Keratinocyte (primary cell): ENCODE results near the gene NECAB3. TPM values are rescaled to one million over a fixed set of nuclear protein-coding genes. Genes with fewer than 3 reads are reported as not detected.

Source experiments
- DNase-seq: peaks from one replicate; pipeline ENCODE4 v3.0.0-alpha.2; 2011; ENCODE audit warnings: low read depth, missing footprints, low spot score
- FAIRE-seq: peaks from 2 replicates; lab custom pipeline; 2011; peaks lifted over from hg19 to GRCh38; lab: Jason Lieb, UNC
- H2AFZ ChIP-seq: 2 replicates; pipeline ENCODE4 v1.6.0; 2012; ENCODE audit warnings: low read length, control low read depth, inconsistent platforms; ENCODE audit not compliant: control insufficient read depth
- H3K27ac ChIP-seq: 2 replicates; pipeline ENCODE4 v1.5.1; 2011; ENCODE audit warnings: low read length; ENCODE audit not compliant: control insufficient read depth, insufficient read depth
- H3K27me3 ChIP-seq: 3 replicates; pipeline ENCODE4 v1.6.0; 2011; ENCODE audit warnings: low read length; ENCODE audit not compliant: control insufficient read depth, insufficient read depth; ENCODE audit errors: extremely low read depth
- H3K36me3 ChIP-seq, 2 experiments: 2 replicates in 1 of 2; 3 replicates in 1 of 2; pipeline ENCODE4 v1.5.1; 2011; ENCODE audit warnings: low read length in 2 of 2, mild to moderate bottlenecking in 1 of 2; ENCODE audit not compliant: control insufficient read depth in 2 of 2, insufficient read depth in 2 of 2; ENCODE audit errors: extremely low read depth in 1 of 2
- H3K4me1 ChIP-seq: 3 replicates; pipeline ENCODE4 v1.5.1; 2011; ENCODE audit warnings: low read length; ENCODE audit not compliant: control insufficient read depth, insufficient read depth; ENCODE audit errors: extremely low read depth
- H3K4me2 ChIP-seq: 3 replicates; pipeline ENCODE4 v1.6.0; 2011; ENCODE audit warnings: low read depth, low read length; ENCODE audit not compliant: control insufficient read depth, insufficient read depth; ENCODE audit errors: extremely low read depth
- H3K4me3 ChIP-seq, 3 experiments: fragments of 200-600 bp in 1 of 3; sonication (generic) in 1 of 3; 2 replicates in 2 of 3; 3 replicates in 1 of 3; pipeline ENCODE4 v1.5.1; 2011 to 2016; ENCODE audit warnings: low read length in 3 of 3, mild to moderate bottlenecking in 3 of 3, control low read depth in 2 of 3, inconsistent platforms in 1 of 3, low read depth in 1 of 3, mixed read lengths in 1 of 3, mixed run types in 1 of 3, moderate library complexity in 1 of 3; ENCODE audit not compliant: control insufficient read depth in 2 of 3, insufficient read depth in 2 of 3; ENCODE audit errors: extremely low read depth in 1 of 3
- H3K79me2 ChIP-seq: 2 replicates; pipeline ENCODE4 v1.6.0; 2012; ENCODE audit warnings: low read length; ENCODE audit not compliant: control insufficient read depth, insufficient read depth
- H3K9ac ChIP-seq: 3 replicates; pipeline ENCODE4 v1.6.0; 2011; ENCODE audit warnings: low read length; ENCODE audit not compliant: control insufficient read depth, insufficient read depth; ENCODE audit errors: extremely low read depth
- H3K9me1 ChIP-seq: 3 replicates; pipeline ENCODE4 v1.6.0; 2011; ENCODE audit warnings: low read length; ENCODE audit not compliant: control insufficient read depth, insufficient read depth; ENCODE audit errors: extremely low read depth
- H3K9me3 ChIP-seq: 2 replicates; pipeline ENCODE4 v1.5.1; 2012; ENCODE audit warnings: low read depth, low read length; ENCODE audit not compliant: control insufficient read depth
- H4K20me1 ChIP-seq: 3 replicates; pipeline ENCODE4 v1.6.0; 2011; ENCODE audit warnings: low read length; ENCODE audit not compliant: control insufficient read depth, insufficient read depth; ENCODE audit errors: extremely low read depth
- EZH2 ChIP-seq: IDR thresholded peaks from one replicate; pipeline ENCODE4 v1.6.1; 2012; ENCODE audit warnings: inconsistent platforms, mild to moderate bottlenecking, low read length, moderate library complexity
- dilution Hi-C: fragments of 300-500 bp; cut with MboI; formaldehyde crosslinking; loops from one replicate; pipeline ENCODE4 v1.7.0; 2020; ENCODE audit warnings: low sequenced_read_pairs; ENCODE audit not compliant: extremely low pct_ligation_motif_present
- polyA plus RNA-seq, 5 experiments: library from polyadenylated mRNA; depleted of rRNA in 3 of 5; stranded (reverse) in 3 of 5; stranded (forward) in 1 of 5; unstranded in 1 of 5; fragments of >200 nt; gene quantifications; 1 replicate in 1 of 5; 2 replicates in 3 of 5; 3 replicates in 1 of 5; pipeline versions ENCODE4 v1.2.1 to v1.2.3, GENCODE V29; 2011 to 2012; ENCODE audit warnings: missing spikeins in 2 of 5, low read depth in 1 of 5, low replicate concordance in 1 of 5
- TF ChIP-seq, protein P1 (sequence below), 3 experiments: IDR thresholded peaks in 1 of 3; conservative IDR thresholded peaks in 1 of 3; optimal IDR thresholded peaks in 1 of 3; 2 replicates in 2 of 3; 3 replicates in 1 of 3; pipeline versions ENCODE3 to v1.5.1; 2011; ENCODE audit warnings: low read length in 3 of 3, mild to moderate bottlenecking in 3 of 3, moderate library complexity in 2 of 3, control low read depth in 1 of 3, inconsistent platforms in 1 of 3; ENCODE audit not compliant: insufficient read depth in 2 of 3; ENCODE audit errors: extremely low read depth in 1 of 3

NECAB3 gene
- polyA plus RNA-seq, 1 donor (not counting 4 experiments of a cell fraction or from before 2014, with no cell fraction given), result 4.6 TPM

DNA sequence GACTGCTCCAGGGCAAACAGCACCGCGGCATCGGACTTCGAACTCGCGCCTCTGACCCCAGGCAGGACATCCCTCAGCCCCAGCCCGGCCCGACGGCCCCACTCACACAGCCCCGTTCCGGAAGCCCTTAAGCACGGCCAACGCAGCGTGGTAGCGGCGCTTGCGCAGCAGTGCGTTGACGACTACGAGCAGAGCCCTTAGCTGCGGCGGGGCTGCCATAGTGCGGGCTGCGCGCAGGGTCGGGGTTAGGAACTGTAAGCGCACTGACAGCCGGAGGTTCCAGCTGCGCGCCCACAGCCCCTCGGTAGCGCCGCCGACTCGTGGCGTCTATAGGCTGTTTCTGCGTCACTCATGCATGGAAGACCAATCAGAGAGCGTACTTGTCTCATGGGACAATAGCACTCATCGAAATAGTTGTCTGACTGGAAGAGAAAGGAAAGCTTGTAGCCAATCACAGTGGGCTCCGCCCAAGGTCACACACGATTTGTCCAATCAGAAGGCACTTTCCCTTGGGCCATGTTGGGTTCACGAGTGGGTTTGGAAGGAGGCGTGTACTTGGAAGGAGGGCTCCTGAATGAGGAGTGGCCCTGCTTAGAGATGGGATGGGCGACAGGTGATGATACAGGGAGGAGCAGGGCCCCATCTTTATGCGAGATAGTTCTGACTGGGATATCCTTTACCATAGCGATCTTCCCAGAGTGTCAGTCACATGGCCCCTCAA lies 45.9 kb upstream of the NECAB3 start, which contains the start of gene PXMP4:
TSS of gene PXMP4 (minus strand) at position 322 of the 721 bp plus-strand sequence. CDS start at position 219, 103 bp downstream.
- dilution Hi-C loops, result no loop called here
- no peaks in the 10 kb centered on the region for H3K36me3 ChIP-seq
- H3K9ac ChIP-seq, result peak within 1 kb of the TSS; percentile 72
- peak; percentile 95 for FAIRE-seq
- no peak for TF ChIP-seq EZH2
- TF ChIP-seq, protein P1, sequence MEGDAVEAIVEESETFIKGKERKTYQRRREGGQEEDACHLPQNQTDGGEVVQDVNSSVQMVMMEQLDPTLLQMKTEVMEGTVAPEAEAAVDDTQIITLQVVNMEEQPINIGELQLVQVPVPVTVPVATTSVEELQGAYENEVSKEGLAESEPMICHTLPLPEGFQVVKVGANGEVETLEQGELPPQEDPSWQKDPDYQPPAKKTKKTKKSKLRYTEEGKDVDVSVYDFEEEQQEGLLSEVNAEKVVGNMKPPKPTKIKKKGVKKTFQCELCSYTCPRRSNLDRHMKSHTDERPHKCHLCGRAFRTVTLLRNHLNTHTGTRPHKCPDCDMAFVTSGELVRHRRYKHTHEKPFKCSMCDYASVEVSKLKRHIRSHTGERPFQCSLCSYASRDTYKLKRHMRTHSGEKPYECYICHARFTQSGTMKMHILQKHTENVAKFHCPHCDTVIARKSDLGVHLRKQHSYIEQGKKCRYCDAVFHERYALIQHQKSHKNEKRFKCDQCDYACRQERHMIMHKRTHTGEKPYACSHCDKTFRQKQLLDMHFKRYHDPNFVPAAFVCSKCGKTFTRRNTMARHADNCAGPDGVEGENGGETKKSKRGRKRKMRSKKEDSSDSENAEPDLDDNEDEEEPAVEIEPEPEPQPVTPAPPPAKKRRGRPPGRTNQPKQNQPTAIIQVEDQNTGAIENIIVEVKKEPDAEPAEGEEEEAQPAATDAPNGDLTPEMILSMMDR (optimal IDR thresholded peaks at IDR 0.05 in 1 of 3, IDR thresholded peaks at IDR 0.05 in 1 of 3, conservative IDR thresholded peaks at IDR 0.05 in 1 of 3; ENCODE audit: extremely low read depth in 1 of 3, insufficient read depth in 2 of 3, low read length in 3 of 3), result no peak
- H3K9me3 ChIP-seq, result no peaks in the 10 kb centered on the region
- H3K27me3 ChIP-seq, result no peaks in the 10 kb centered on the region
- H3K79me2 ChIP-seq, result no peaks in the 10 kb centered on the region
- peak within 1 kb of the TSS; percentile 90 for H2AFZ ChIP-seq
- no peaks in the 10 kb centered on the region for H3K9me1 ChIP-seq
- H3K4me3 ChIP-seq, result peak within 1 kb of the TSS; percentile 59 to 80 (median 79)
- H3K4me2 ChIP-seq, result peak within 1 kb of the TSS; percentile 79
- peaks cover 7% of the 10 kb centered on the region for H3K4me1 ChIP-seq
- DNase-seq, result peak; percentile 94
- H3K27ac ChIP-seq, result no peak within 1 kb of the TSS
- no peaks in the 10 kb centered on the region for H4K20me1 ChIP-seq

DNA sequence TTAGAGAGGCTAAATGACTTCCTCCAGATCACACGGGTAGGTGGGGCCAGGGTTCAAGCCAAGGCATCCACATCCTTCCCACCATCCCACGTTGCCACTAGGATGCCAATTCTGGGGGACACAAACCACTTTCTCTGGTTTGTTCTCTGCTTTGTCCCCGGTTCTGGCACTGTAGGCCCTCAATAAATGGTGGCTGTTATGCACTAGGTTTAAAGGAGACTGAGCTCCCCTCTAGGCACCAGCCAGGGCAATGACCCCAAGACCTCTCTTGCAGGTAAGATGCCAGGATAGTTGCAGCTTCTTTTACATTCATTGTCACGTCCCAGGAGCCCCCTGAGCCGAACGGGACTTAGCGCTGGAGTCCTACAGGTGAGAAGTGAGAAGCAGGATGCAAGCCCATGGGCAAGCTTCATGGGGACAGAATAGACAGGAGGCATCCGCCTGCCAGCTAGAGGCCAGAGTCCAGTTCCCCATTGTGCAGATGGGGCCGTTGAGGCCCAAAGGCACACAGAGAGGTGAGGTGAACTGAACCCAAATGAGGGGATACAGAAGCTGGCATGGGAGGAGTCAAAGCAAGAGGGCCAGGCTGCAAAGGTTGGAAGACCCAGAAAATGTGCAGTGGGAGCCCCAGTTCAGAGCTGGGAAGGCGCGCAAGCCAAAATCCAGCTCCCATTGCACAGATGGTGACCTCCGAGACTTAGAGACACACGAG lies 45.2 kb upstream of the NECAB3 start:
- no peak for FAIRE-seq
- dilution Hi-C loops, result no loop called here
- H3K9me1 ChIP-seq, result no peaks in the 10 kb centered on the region
- H3K27ac ChIP-seq, result no peak overlapping the region
- peak overlapping the region; percentile 90 for H2AFZ ChIP-seq
- peak overlapping the region; percentile 59 to 80 (median 79) for H3K4me3 ChIP-seq
- DNase-seq, result no peak
- H3K9me3 ChIP-seq, result no peaks in the 10 kb centered on the region
- H3K9ac ChIP-seq, result peak overlapping the region; percentile 72
- H3K27me3 ChIP-seq, result no peaks in the 10 kb centered on the region
- TF ChIP-seq, protein P1 (optimal IDR thresholded peaks at IDR 0.05 in 1 of 3, IDR thresholded peaks at IDR 0.05 in 1 of 3, conservative IDR thresholded peaks at IDR 0.05 in 1 of 3; ENCODE audit: extremely low read depth in 1 of 3, insufficient read depth in 2 of 3, low read length in 3 of 3), result no peak
- no peaks in the 10 kb centered on the region for H3K36me3 ChIP-seq
- H3K79me2 ChIP-seq, result no peaks in the 10 kb centered on the region
- H4K20me1 ChIP-seq, result no peaks in the 10 kb centered on the region
- peaks cover 7% of the 10 kb centered on the region for H3K4me1 ChIP-seq
- peak overlapping the region; percentile 79 for H3K4me2 ChIP-seq
